NCI-H2196 treated with DMSO at 0.1 percent for 48 hours (cell line): ENCODE results near the gene CENPV.

Experiments
- DNase-seq: peaks from one replicate; lab custom pipeline; 2025; ENCODE audit not compliant: unreplicated experiment; lab: John Stamatoyannopoulos, UW

CENPV gene

DNA sequence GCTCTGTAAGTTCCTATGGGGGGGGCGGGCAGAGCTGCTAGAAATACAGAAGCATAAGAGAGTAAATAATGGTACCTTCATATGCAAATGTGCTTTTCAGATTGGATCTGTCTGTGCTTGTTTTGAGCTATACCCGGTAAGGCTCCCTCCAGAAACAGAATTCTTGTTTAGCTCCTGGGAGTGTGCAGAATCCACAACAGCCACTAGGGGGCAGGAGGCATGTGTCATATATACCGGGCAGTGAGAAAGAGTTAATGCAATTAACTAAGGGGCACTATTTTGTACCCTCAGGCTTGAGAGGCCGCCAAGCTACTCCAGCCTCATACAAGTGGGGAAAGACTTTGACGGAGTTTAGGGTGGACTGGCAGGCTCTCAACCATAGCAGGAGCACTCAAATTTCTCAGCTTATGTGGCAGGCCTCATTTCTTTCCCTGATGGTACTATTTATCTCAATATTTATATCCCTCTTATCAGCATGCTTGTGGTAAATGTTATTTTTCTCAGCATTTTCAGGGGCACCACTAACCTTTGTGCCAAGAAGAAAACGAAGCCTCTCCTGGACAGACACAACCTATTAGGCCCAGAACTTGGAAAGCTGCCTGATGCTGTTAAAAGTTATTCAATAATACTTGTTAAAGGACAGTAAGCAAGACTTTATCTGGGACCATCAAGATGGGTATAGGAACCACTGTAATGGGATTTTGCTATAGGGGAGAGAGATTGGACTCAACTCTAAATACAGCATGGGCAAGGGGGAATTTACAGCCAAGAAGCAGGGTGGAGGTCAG lies 10.7 kb upstream of the CENPV start:
- peak; percentile 22 for DNase-seq

DNA sequence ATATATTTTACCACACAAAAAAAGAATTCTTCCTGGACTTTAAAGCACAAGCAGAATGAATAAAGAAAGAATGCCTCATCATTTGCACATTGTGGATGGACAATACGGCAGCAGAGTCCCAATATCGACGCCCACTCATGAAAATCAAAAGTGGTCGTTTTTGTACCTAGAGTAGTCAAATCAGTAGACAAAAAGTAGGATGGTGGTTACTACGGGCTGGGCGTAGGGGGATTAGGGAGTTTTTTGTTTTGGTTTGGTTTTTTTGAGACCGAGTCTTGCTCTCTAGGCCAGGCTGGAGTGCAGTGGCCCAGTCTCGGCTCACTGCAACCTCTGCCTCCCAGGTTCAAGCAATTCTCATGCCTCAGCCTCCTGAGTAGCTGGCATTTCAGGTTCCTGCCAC lies 8.6 kb upstream of the CENPV start:
- no peak for DNase-seq

DNA sequence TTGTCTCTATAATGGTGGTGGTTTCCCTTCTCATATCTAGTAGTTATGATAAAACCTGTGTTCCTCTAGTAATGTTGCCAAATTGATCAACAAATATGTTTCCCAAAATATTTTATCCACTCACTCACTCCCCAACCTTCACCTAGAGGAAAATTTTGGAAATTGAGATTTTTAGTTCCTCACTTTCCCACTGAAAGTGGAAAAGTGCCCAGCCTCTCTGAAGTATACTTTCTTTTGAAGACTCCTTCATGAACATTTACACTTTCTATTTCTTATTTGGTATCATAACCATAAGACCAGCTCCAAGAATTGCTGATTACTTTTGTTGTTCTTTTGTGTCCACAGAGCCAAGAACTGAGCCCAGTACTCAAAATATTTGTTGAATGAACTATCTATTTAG lies 5.1 kb upstream of the CENPV start:
- DNase-seq, result no peak

- DNase-seq, result no peak
Measured at GRCh38 chr17:16354585-16354984, 1.3 kb upstream of the CENPV start.

- no peak for DNase-seq
Measured at GRCh38 chr17:16352667-16353316, 477 bp downstream of the CENPV start.

DNA sequence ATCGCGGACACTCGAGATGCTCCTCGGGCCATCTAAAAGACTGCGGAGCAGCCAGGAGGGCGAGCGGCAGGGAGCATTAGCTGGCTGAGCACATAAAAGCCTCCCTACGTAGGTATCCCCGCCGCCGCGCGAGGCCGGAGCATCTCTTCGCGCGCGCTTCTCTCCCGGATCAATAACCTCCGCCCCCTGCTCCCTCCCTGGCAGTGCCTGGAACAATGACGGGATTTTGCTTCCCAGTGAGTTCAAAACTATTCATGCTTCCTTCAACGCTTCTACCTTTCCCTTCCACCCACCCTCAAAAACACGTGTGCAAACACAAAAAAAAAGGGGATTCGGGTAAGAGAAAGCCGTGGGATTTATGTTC lies 984 bp downstream of the CENPV start:
- DNase-seq, result no peak

DNA sequence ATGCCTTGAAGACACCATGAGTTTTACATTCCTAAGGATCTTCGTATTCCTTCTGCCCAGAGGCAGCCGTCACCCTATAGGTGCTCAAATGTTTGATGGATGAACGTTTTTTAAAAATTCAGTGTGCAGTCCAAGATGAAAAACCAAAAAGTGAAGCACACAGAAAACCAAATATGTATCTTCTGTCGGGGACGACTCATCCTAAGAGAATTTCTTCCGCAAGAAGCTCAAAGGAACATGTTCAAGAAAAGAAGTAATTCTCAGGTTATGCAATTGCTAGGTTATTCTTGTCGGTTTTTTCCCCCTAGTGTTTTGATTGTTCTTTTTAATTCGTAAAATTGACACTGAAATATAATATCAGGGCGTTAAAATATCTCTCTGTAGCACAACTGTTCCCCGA lies 1.4 kb downstream of the CENPV start:
- no peak for DNase-seq

DNA sequence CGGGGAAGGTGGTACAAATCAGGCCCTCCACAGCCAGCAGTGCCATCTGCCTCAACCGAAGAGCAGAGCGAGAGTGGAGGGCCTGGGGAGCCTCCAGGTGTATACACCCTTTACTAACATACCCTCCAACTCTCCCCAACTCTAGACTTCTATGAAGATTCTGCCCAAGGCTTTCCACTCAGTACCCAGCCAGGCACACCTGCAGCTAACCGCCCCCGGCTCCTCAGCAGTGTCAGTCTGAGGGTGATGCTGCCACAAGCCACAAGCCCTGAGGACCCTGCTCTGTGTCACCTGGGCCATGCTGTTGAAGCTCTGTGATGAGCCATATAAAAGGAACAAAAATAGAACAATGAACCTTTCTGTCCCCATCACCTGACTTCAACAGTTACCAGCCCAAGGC lies 3.8 kb downstream of the CENPV start:
- DNase-seq, result no peak

DNA sequence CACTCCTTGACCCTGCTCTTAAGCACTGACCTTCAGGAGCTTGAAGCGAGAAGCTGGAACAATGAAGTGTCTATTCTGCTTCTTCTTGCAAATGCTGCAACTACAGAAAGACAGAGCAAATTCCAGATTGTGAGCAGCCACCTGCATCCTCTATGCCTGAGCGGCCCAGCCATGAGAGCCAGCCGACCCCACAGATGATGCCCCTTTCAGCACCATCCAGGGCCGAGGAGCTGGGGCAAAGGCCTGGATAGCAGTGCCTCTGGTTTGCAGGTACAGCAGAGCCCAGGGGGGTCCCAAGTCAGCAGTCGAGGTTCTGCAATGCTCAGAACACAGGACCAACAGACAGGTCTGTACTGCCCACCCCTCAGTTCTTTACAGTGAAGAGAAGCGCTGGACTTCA lies 4.7 kb downstream of the CENPV start:
- no peak for DNase-seq

DNA sequence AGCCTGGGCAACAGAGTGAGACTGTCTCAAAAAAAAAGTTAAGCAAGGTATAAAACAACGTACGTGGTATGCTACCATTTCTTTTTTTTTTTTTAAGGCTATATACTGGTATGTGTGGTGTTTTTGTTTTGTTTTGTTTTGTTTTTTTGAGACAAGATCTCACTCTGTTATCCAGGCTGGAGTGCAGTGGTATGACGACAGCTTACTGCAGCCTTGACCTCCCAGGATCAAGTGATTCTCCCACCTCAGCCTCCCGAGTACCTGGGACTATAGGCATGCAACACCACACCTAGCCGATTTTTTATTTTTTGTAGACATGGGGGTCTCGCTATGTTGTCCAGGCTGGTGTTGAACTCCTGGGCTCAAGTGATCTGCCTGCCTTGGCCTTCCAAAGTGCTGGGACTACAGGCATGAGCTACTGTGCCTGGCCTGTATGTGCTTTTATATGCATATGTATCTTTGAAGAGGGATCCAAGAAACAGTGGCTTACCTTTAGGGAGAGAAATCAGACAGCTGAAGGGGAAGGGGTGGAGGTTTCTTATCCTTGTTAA lies 6.5 kb downstream of the CENPV start:
- DNase-seq, result no peak

GRCh38 chr17:16345565-16345964 lies 7.7 kb downstream of the CENPV start:
- no peak for DNase-seq

DNA sequence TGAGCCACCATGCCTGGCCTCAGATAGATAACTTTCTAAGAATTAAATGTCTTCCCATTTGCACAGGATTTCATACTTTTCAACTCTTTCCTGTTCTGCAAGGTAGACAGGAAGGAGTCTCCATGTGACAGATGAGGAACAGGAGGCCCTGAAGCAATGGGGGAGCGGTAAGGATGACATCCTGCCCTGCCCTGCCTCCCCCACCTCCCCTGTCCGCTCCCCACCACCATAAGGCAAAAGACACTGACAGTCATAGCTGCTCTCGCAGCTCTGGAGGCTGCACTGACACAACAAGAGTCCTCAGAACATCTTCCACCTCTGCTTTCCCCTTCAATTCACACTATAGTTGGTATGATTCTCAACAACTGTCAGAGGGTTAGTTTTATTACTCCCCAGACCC lies 9.7 kb downstream of the CENPV start:
- DNase-seq, result no peak

GRCh38 chr17:16342979-16343378 lies 10.3 kb downstream of the CENPV start:
- DNase-seq, result no peak

DNA sequence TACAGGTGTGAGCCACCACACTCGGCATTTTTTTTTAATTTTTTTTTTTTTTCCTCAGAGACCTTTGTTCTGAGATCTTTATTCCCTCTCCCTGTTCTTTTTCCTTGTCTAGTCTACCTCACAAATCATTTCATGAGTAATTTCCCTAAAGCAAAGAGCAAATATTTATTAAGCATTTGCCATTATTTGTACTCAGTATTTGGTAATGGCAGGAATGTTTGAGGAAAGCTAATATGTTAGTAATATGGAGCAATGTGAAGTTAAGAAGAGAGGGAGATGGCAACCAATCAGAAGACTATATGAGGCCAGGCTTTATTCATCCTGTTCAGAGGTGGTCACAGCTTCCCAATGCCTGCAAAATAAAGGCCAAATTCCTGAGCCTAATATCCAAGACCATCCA lies 13.3 kb downstream of the CENPV start:
- DNase-seq, result no peak

GRCh38 chr17:16339402-16339801 lies 13.9 kb downstream of the CENPV start:
- DNase-seq, result no peak

DNA sequence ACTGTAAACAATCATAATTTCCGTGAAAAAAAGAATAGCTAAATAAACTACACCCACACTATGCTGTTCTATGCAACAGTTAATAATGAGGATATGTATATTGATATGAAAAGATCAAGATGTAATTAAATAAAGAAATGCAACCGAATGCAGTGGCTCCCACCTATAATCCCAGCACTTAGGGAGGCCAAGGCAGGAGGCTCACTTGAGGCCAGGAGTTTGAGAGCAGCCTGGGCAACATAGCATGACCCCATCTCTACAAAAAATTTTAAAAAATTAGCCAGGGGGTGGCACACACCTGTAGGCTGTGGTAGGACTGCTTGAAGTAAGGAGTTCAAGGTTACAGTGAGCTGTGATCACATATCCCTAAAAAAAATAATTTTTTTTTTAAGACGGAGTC lies 14.9 kb downstream of the CENPV start:
- no peak for DNase-seq

DNA sequence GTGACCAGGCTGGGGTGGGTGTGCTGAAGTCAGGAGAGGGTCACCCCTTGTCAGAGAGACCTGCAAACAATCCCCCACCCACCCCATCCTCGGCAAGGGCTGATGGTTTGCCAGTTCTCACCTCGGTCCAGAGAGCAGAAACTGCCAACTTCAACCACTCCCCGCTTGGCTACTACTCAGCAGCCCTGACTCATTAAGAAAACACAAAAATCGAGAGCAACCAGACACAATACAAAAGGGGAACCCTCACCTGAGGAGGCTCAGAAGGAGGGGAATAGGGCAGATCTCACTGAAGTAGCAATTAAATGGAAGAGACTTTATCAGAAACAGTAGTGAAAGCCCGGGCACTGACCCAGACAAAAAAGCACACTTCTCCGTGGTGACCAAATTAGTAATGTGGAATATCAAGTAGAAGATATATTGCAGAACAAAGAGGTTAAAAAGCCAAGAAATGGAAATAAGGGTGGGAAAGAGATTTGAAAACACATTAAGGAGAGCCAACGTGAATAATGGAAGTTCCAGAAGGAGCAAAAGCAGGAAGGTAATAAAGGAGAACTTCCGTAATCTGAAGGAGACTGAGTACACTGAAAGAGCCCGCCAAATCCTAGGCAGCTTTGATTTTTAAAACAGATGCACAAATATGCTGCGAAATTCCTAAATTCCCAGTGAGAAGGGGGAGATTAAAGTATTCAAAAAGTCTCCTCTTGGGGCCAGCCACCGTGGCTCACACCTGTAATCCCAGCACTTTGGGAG lies 23.6 kb downstream of the CENPV start:
- DNase-seq, result no peak

DNA sequence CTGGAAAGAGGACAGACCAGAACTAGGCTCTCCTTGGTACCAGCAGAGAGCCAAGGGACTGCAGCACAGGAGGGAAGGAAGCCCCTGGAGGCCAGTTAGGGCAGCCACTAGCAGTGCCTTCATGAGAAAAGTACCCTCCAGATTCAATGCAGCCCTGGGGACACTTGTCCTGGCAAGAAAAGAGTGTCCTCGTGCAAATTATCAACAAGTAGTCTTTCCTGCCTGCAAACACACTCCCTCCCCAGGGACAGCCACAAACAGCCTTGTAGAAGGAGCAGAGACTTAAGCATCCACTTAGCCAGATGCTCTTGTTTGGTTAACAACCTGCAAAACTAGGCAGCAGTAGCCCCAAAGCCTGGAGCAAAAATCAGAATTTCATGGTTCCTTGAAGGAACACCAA lies 24.3 kb downstream of the CENPV start:
- no peak for DNase-seq

- DNase-seq, result no peak
Measured at GRCh38 chr17:16327018-16327417, 26.3 kb downstream of the CENPV start.

DNA sequence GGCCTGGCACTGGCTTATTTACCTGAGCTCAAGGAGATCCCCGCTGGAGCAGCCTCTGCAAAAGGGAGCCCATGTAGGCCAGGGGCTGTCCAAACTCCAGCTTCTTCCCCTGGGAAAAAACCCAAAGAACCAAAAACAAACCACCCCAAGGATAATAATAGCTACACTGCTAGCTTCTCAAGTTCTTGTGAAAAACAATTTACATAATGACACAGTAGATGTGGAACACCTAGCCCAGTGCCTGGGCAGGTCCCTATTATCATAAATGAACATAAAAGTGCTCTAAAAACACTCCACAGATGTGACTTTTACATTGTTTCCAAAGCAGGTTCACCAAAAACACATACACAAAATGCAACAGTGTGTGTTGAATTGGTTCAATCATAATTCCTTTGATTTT lies 27.3 kb downstream of the CENPV start:
- no peak for DNase-seq

DNA sequence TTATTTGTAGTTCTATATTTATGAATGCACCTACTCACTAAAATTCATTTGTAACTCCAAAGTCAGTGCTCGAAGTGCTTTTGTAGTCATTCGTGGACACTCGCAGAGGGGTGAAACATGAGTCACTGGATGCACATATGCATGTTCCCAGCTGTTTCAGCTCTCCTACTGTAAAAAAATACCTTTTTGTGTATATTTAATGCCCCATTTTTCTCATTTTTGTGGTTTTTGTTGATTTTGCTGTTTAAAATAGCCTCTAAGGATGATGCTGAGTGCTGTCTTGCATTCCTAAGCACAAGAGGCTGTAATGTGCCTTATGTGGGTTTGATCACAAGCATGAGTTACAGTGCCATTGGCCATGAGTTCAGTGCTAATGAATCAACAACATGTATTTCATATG lies 30.6 kb downstream of the CENPV start:
- no peak for DNase-seq

- DNase-seq, result no peak
Measured at GRCh38 chr17:16319969-16320368, 33.3 kb downstream of the CENPV start.
